Osteoblast (primary cell): Measurements from ENCODE around the gene GYG2. TPM values are rescaled to one million over a fixed set of nuclear protein-coding genes. Genes with fewer than 3 reads are reported as not detected.

ENCODE experiments used
- DNase-seq: peaks from one replicate; pipeline ENCODE4 v3.0.0; 2011; ENCODE audit warnings: low spot score, mixed read lengths; ENCODE audit not compliant: insufficient read length; ENCODE audit errors: missing footprints
- H2AFZ ChIP-seq: 2 replicates; pipeline ENCODE4 v1.6.0; 2011; ENCODE audit warnings: mild to moderate bottlenecking, low read length
- H3K27ac ChIP-seq: 2 replicates; pipeline ENCODE4 v1.5.1; 2011; ENCODE audit warnings: mild to moderate bottlenecking, low read depth, low read length, moderate library complexity
- H3K27me3 ChIP-seq: 2 replicates; pipeline ENCODE4 v1.6.0; 2012; ENCODE audit warnings: mild to moderate bottlenecking, control low read depth, inconsistent platforms, low read length, moderate library complexity; ENCODE audit not compliant: insufficient read depth
- H3K36me3 ChIP-seq: 2 replicates; pipeline ENCODE4 v1.5.1; 2011; ENCODE audit warnings: mild to moderate bottlenecking, low read length, control low read depth, moderate library complexity; ENCODE audit not compliant: insufficient read depth
- H3K4me1 ChIP-seq: 2 replicates; pipeline ENCODE4 v1.5.1; 2011; ENCODE audit warnings: mild to moderate bottlenecking, low read length, control low read depth, moderate library complexity; ENCODE audit not compliant: insufficient read depth
- H3K4me2 ChIP-seq: 2 replicates; pipeline ENCODE4 v1.6.0; 2011; ENCODE audit warnings: mild to moderate bottlenecking, low read length; ENCODE audit not compliant: insufficient read depth
- H3K4me3 ChIP-seq: fragments of 200-600 bp; sonication (generic); 3 replicates; pipeline ENCODE4 v1.5.1; 2012; ENCODE audit warnings: mild to moderate bottlenecking, low read length, inconsistent platforms; ENCODE audit not compliant: insufficient read depth
- H3K79me2 ChIP-seq: 2 replicates; pipeline ENCODE4 v1.6.0; 2012; ENCODE audit warnings: mild to moderate bottlenecking, low read length, control low read depth, inconsistent platforms; ENCODE audit not compliant: insufficient read depth
- H3K9me3 ChIP-seq: 2 replicates; pipeline ENCODE4 v1.5.1; 2011; ENCODE audit warnings: low read depth, low read length, control low read depth
- H4K20me1 ChIP-seq: 2 replicates; pipeline ENCODE4 v1.6.0; 2012; ENCODE audit warnings: mild to moderate bottlenecking, low read length, control low read depth; ENCODE audit not compliant: insufficient read depth
- CTCF ChIP-seq: IDR thresholded peaks from 2 replicates; pipeline ENCODE4 v1.5.1; 2011; ENCODE audit warnings: mild to moderate bottlenecking, low read depth, low read length, moderate library complexity; ENCODE audit errors: extremely low read depth
- total RNA-seq: library from RNA; depleted of rRNA; stranded (reverse); fragments of >200 nt; gene quantifications from 2 replicates; pipeline ENCODE4 v1.2.3, GENCODE V29; 2012

Gene GYG2
- total RNA-seq, 1 donor = 6.2 TPM

GRCh38 chrX:2782171-2782570 is 46.6 kb upstream of the GYG2 start:
- no peak for TF ChIP-seq CTCF
- no peaks in the 10 kb centered on the region for H3K4me1 ChIP-seq
- DNase-seq = no peak
- no peak overlapping the region for H3K4me3 ChIP-seq
- peaks cover 21% of the 10 kb centered on the region for H3K27me3 ChIP-seq
- H3K9me3 ChIP-seq = no peaks in the 10 kb centered on the region
- no peak overlapping the region for H3K27ac ChIP-seq
- H3K36me3 ChIP-seq = no peaks in the 10 kb centered on the region
- no peaks in the 10 kb centered on the region for H3K79me2 ChIP-seq
- H2AFZ ChIP-seq = no peak overlapping the region
- no peaks in the 10 kb centered on the region for H4K20me1 ChIP-seq
- no peak overlapping the region for H3K4me2 ChIP-seq

GRCh38 chrX:2782778-2783177 is 46.0 kb upstream of the GYG2 start:
- peaks cover 20% of the 10 kb centered on the region for H3K27me3 ChIP-seq
- TF ChIP-seq CTCF = no peak
- H3K4me3 ChIP-seq = no peak overlapping the region
- no peak overlapping the region for H3K27ac ChIP-seq
- no peaks in the 10 kb centered on the region for H3K9me3 ChIP-seq
- DNase-seq = no peak
- no peaks in the 10 kb centered on the region for H3K36me3 ChIP-seq
- H3K4me2 ChIP-seq = no peak overlapping the region
- no peaks in the 10 kb centered on the region for H3K79me2 ChIP-seq
- no peak overlapping the region for H2AFZ ChIP-seq
- no peaks in the 10 kb centered on the region for H3K4me1 ChIP-seq
- H4K20me1 ChIP-seq = no peaks in the 10 kb centered on the region

- Histone ChIP-seq H3K36me3 (no peaks in the 10 kb centered on the region), H3K4me2 (no peak overlapping the region), H3K27me3 (peaks cover 17% of the 10 kb centered on the region), H3K9me3 (no peaks in the 10 kb centered on the region), H3K4me1 (no peaks in the 10 kb centered on the region), H3K27ac (no peak overlapping the region), H3K4me3 (no peak overlapping the region), H3K79me2 (no peaks in the 10 kb centered on the region), H2AFZ (no peak overlapping the region), H4K20me1 (no peaks in the 10 kb centered on the region)
- peak; percentile 32 for DNase-seq
- TF ChIP-seq CTCF = no peak
Measured at GRCh38 chrX:2784026-2784425, 44.7 kb upstream of the GYG2 start.

GRCh38 chrX:2785538-2785937 is 43.2 kb upstream of the GYG2 start:
- H3K4me1 ChIP-seq = no peaks in the 10 kb centered on the region
- H3K27me3 ChIP-seq = peaks cover 16% of the 10 kb centered on the region
- DNase-seq = no peak
- TF ChIP-seq CTCF = no peak
- H3K36me3 ChIP-seq = no peaks in the 10 kb centered on the region
- H4K20me1 ChIP-seq = no peaks in the 10 kb centered on the region
- no peaks in the 10 kb centered on the region for H3K9me3 ChIP-seq
- no peaks in the 10 kb centered on the region for H3K79me2 ChIP-seq
- no peak overlapping the region for H3K4me2 ChIP-seq
- no peak overlapping the region for H3K4me3 ChIP-seq
- H2AFZ ChIP-seq = no peak overlapping the region
- H3K27ac ChIP-seq = no peak overlapping the region
